ENCODE data around the gene SLC38A10. TPM values are rescaled to one million over a fixed set of nuclear protein-coding genes. Genes with fewer than 3 reads are reported as not detected.
A peak's percentile ranks its signal among the peaks of the same experiment; 100 is the strongest.

The SLC38A10 gene
- total RNA-seq, 4 donors from 2014 or later, result 37.8 to 49.8 (median 45.3) TPM

GRCh38 chr17:81323083-81323369 is 27.9 kb upstream of the SLC38A10 start:
- no peak for TF ChIP-seq POLR2A (IDR thresholded peaks at IDR 0.05)
- TF ChIP-seq CTCF (IDR thresholded peaks at IDR 0.05), result no peak
- WGBS, 2 donors, result no CpG with 5 or more reads among the region's 10 CpGs
- Histone ChIP-seq H3K36me3 (no peaks in the 10 kb centered on the region), H3K27me3 (peaks cover 0 to 11% (median 0%) of the 10 kb centered on the region in 4 donors), H3K9me3 (no peaks in the 10 kb centered on the region), H3K4me3 (no peak overlapping the region), H3K27ac (no peak overlapping the region), H3K4me1 (peaks cover 9 to 37% (median 27%) of the 10 kb centered on the region in 3 donors)
- no peak for DNase-seq
- intact Hi-C loops (cut with DNase I), result no loop called here

- 75 to 91% methylated on average over 2 to 10 of the region's 34 CpGs for WGBS, 2 donors
- Histone ChIP-seq H3K9me3 (no peaks in the 10 kb centered on the region), H3K36me3 (no peaks in the 10 kb centered on the region), H3K4me3 (no peak overlapping the region), H3K4me1 (peaks cover 8 to 32% (median 21%) of the 10 kb centered on the region in 3 donors), H3K27ac (no peak overlapping the region), H3K27me3 (peaks cover 0 to 11% (median 0%) of the 10 kb centered on the region in 4 donors)
- intact Hi-C loops (cut with DNase I), result no loop called here
- no peak for DNase-seq
- peak in 2 of 6 experiments; percentile 30 to 37 for TF ChIP-seq CTCF (IDR thresholded peaks at IDR 0.05)
- no peak for TF ChIP-seq POLR2A (IDR thresholded peaks at IDR 0.05)
Measured at GRCh38 chr17:81322271-81323082, 27.4 kb upstream of the SLC38A10 start.

- intact Hi-C loops (cut with DNase I), result no loop called here
- Histone ChIP-seq H3K36me3 (no peaks in the 10 kb centered on the region), H3K27me3 (peaks cover 0 to 11% (median 0%) of the 10 kb centered on the region in 4 donors), H3K4me1 (peaks cover 1 to 17% (median 9%) of the 10 kb centered on the region in 3 donors), H3K9me3 (no peaks in the 10 kb centered on the region), H3K4me3 (no peak overlapping the region), H3K27ac (no peak overlapping the region)
- WGBS, 2 donors, result 72 to 74% methylated on average over 11 to 15 of the region's 17 CpGs
- DNase-seq, result no peak
- TF ChIP-seq CTCF (IDR thresholded peaks at IDR 0.05), result no peak
- TF ChIP-seq POLR2A (IDR thresholded peaks at IDR 0.05), result no peak
Measured at GRCh38 chr17:81317961-81318605, 23.0 kb upstream of the SLC38A10 start.

- no peak for TF ChIP-seq POLR2A (IDR thresholded peaks at IDR 0.05)
- no peak for TF ChIP-seq CTCF (IDR thresholded peaks at IDR 0.05)
- intact Hi-C loops (cut with DNase I), result no loop called here
- H3K4me3 ChIP-seq, result no peak overlapping the region
- no peak overlapping the region for H3K27ac ChIP-seq
- DNase-seq, result no peak
- peaks cover 0 to 12% (median 6%) of the 10 kb centered on the region in 3 donors for H3K4me1 ChIP-seq
- no peaks in the 10 kb centered on the region for H3K36me3 ChIP-seq
- WGBS, 2 donors, result 82 to 93% methylated on average over 2 to 10 of the region's 10 CpGs
- no peaks in the 10 kb centered on the region for H3K9me3 ChIP-seq
- H3K27me3 ChIP-seq, result peaks cover 0 to 10% (median 0%) of the 10 kb centered on the region in 4 donors
Measured at GRCh38 chr17:81317530-81317821, 22.4 kb upstream of the SLC38A10 start.

GRCh38 chr17:81315885-81316391 is 20.8 kb upstream of the SLC38A10 start:
- H3K27me3 ChIP-seq, result no peaks in the 10 kb centered on the region
- H3K4me1 ChIP-seq, result peaks cover 0 to 12% (median 6%) of the 10 kb centered on the region in 3 donors
- 67 to 75% methylated on average over 13 to 16 of the region's 20 CpGs for WGBS, 2 donors
- H3K27ac ChIP-seq, result no peak overlapping the region
- no peaks in the 10 kb centered on the region for H3K36me3 ChIP-seq
- H3K4me3 ChIP-seq, result no peak overlapping the region
- intact Hi-C loops (cut with DNase I), result no loop called here
- H3K9me3 ChIP-seq, result no peaks in the 10 kb centered on the region
- TF ChIP-seq POLR2A (IDR thresholded peaks at IDR 0.05) (no peak), CTCF (IDR thresholded peaks at IDR 0.05) (no peak)
- no peak for DNase-seq
